ENCODE data around the gene TADA2A.
"Not testable (repeated sequence)": the region's sequence is repeated elsewhere in the genome, so short reads cannot be mapped to it uniquely, and the experiment has no call there.

The TADA2A gene

DNA sequence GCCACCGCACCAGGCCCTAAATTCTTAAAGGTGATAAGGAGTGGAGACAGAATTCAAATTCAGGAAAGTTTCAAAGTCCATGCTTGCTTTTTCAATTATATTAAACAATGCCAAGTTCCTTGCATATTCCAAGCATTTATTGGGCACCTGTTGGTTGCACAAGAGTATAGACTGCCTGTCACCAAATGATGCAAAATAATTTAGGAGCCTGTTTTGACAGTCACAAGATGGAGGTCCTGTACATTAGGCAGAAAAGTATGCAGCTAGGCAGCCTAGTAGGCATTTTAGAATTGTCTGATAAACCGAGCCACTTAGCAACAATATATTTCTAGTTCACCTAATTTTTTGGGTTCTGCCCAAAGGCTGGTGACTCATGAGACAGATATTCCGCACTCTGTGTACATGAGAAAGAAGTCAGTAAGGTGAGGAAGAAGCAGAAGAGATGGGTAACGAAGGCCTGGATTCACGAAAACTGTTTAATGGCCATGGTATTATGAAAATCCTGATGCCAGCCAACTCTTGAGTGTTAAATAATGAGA lies 7.4 kb upstream of the TADA2A start:
- no peak for DNase-seq (ENCODE audit: low read depth)

DNA sequence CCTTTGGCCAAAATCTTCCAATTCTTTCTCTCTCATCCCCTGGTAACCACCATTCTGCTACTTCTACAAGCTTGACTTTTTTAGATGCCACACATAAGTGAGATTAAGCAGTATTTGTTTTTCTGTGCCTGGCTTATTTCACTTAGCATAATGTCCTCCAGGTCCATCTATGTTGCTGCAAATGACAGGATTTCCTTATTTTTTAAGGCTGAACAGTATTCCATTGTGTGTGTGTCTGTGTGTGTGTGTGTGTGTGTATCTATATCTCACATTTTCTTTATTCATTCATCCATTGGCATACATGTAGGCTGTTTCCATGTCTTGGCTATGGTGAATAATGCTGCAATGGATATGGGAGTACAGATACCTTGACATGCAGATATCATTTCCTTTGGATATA lies 6.2 kb upstream of the TADA2A start:
- no peak for DNase-seq (ENCODE audit: low read depth)

DNA sequence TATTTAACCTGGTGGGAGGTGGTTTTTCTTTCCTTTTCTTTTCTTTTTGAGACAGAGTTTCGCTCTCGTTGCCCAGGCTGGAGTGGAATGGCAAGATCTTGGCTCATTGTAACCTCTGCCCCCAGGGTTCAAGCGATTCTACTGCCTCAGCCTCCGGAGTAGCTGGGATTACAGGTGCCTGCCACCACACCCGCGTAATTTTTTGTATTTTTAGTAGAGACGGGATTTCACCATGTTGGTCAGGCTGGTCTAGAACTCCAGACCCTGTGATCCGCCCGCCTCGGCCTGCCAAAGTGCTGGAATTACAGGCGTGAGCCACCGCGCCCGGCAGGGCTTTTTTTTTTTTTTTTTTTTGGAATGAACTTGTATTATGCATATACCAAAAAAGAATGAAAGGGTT lies 1.2 kb upstream of the TADA2A start:
- DNase-seq (ENCODE audit: low read depth) = not testable (repeated sequence)

DNA sequence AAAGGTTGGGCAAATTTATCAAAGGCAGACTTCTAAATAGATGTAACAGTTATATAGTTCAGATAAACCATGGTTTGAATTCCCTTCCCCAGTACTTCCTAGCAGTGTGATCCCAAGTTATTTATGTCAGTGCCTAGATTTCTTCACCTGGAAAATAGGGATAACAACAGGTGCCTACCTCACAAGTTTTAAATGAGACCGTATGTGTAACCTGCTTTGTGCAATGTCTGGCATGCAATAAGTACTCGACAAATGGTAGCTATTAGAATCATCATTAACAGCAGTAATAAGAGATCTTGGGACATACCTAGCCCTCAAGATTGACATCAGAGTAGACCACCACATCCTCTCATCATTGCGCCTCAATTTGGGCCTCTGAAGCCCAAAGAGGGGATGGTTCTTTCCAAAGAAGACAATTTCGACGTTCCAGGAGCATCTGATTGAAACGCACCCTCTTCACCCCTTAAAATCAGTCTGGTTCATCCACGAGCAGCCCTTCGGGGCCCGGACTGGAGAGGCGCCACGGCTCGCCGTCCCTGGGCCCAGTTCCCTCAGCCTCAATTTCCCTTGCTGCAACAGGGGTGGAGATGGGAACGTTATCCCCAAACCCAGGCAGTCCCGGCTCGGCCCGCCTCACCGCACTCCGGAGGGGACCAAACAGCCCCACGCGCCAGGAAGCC lies 591 bp upstream of the TADA2A start:
- DNase-seq (ENCODE audit: low read depth) = no peak

DNA sequence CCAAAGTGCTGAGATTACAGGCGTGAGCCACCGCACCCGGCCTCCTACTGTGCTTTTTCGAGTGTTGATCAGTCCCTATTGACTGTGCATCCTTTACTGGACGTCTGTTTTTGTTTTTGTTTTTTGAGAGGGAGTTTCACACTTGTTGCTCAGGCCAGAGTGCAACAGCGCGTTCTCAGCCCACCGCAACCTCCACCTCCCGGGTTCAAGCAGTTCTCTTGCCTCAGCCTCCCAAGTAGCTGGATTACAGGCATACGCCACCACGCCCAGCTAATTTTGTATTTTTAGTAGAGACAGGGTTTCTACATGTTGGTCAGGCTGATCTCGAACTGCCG lies 1.4 kb downstream of the TADA2A start:
- DNase-seq (ENCODE audit: low read depth) = not testable (repeated sequence)

DNA sequence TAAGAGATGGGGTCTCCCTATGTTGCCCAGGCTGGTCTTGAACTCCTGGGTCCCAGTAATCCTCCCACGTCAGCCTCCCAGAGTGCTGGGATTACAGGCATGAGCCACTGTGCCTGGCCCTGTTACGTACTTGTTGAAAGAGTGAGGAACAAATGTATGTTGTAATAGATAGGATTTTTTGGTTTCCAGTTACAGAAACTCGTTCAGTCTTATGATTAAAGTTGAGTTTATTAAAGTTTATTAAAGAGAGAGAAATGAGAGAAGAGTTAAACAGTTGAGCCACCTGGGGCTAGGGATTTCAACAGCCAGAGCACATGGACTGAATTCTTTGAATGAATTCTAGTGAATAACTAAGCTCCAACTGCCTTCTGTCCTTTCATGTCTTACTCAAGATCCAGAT lies 3.7 kb downstream of the TADA2A start:
- DNase-seq (ENCODE audit: low read depth) = no peak

DNA sequence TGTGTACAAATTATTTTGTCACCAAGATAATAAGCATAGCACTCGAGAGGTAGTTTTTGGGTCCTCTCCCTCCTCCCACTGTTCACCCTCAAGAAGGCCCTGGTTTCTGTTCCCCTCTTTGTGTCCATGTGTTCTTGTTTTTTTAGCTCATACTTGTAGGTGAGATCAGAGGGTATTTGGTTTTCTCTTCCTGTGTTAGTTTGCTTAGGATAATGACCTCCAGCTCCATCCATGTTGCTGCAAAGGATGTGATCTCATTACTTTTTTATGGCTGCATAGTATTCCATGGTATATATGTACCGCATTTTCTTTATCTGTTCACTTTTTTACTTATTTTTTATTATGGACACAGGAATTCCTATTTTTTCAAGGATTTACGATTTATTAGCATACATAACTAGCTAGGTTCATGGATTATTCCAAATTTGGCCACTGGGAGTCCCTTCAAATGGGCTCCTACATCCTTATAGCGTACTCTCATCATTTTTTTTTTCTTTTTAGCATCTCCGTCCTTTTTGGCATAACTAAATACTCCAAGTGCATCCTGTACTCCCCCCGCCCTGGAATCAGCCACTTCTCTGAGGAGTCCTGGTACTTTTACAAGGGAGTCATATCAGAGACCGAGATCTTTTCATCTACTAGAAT lies 7.3 kb downstream of the TADA2A start:
- DNase-seq (ENCODE audit: low read depth) = no peak

DNA sequence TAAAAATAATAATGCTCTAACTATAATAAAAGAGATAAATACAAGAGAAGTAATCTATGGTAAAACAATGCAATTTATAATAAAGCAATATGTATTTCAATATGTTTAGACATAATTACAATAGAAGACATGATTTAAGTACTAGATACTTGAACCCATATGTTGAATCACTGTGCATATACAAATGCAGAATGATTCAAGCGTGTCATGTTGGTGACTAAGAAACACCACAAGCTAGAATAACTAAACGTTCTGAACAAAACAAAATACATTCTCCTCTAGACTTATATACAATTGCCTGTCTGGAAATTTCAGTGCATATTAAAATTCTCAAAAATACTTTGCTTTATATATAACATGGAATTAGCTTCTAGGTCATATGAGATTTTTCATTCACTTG lies 11.2 kb downstream of the TADA2A start:
- DNase-seq (ENCODE audit: low read depth) = no peak

DNA sequence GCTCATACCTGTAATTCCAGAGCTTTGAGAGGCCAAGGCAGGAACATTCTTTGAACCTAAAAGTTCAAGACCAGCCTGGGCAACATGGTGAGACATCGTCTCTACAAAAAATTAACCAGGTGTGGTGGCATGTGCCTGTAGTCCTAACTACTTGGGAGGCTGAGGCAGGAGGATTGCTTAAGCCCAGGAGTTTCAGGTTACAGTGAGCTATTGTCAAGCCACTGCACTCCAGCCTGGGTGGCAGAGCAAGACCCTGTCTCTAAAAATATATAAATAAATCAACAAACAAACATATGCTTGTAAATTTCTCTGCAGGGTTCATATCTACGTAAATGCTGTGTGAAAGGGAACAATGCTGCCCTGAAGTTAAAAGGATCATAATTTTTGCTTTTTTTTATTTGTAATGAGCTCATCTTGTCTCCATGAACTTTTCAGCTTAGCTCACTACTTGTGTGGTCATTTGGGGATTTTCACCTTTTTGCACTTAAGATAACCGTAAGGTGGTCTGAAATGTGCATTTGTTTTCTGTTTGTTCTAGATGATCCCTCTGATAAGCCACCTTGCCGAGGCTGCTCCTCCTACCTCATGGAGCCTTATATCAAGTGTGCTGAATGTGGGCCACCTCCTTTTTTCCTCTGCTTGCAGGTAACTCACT lies 16.4 kb downstream of the TADA2A start:
- no peak for DNase-seq (ENCODE audit: low read depth)

DNA sequence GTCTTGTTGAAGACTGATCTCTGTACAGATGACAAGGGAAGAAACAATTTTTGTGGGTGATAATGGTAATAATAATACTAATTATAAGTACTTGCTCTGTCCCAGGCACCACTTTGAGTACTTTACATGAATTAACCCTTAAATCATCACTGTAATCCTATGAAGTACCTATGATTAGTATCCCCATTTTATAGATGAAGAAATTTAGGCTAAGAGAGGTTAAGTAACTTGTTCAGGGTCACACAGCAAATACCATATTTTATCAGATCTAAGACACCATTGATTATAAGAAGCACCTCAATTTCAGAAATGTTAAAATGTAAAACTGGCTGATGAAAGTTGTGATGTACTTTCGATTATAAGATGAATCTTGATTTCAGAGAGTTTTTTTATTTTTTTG lies 18.6 kb downstream of the TADA2A start:
- DNase-seq (ENCODE audit: low read depth) = no peak

DNA sequence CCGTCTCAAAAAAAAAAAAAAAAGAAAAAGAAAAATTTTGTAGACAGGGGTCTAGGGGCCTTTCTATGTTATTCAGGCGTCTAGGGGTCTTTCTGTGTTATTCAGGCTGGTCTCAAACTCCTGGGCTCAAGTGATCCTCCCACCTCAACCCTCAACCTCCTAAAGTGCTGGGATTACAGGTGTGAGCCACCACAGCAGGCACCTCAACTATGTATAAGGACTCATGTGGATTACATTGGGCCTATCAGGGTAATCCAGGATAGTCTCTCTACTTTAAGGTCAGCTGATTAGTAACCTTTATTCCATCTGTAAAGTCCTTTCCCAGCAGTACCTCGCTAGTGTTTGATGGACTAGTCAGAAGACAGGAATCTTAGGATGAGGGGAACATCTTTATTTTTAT lies 22.4 kb downstream of the TADA2A start:
- DNase-seq (ENCODE audit: low read depth) = no peak

DNA sequence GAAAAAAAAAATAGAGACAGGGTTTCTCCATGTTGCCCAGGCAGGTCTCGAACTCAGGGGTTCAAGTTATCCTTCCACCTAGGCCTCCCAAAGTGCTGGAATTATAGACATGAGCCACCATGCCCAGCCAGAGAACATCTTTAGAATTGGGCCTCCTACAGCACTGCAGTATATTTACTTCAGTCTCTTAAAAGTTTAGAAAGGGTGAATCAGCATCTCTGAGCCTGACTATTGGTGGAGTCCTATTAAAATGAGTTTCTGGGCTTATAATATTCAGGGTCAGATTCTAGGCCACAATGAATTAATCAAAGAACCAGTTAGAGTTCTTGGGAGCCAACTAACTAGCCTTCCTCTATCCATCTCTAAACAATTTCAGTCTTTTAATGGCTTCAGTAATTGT lies 22.8 kb downstream of the TADA2A start:
- no peak for DNase-seq (ENCODE audit: low read depth)

DNA sequence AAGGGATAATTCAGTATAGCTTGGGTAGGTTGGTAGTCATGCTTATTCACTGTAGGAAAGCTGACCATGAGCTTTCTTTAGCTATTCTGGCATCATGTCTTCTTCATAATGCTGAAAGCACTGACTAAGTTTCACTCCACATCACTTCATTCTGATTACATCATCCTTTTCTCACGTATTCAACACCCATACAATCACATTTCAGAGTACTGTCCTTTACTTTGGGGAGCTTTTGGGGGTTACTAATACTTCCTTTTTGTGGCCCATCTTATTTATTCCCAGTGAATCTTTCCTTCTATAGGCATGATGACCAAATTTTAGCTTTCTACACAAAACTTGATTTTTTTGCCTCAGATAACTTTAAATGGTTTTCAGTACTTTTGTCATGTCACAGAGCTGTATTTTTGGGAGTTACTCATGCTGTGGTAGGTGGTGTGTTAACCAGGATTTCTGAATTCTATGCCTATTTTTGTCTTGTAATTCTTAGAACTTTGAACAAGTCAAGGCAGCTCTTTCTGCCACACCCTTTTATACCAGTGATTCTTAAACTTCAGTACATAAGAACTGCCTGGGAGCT lies 23.5 kb downstream of the TADA2A start:
- DNase-seq (ENCODE audit: low read depth) = no peak

DNA sequence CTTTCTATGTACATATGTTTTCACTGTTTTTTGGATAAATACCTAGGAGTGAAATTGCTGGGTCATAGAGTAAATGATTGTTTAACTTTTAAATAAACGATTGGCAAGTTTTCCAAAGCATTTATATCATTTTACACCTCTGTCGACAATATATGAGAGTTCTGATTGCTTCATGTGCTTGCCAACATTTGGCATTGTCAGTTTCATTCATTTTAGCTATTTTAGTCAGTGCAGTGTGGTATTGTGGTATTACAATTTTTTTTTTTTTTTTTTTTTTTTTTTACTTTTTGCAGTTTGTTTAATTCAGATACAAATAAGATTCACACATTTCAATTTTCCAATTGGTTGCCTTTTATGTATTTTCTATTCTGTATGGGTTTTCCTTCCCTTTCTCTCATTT lies 26.0 kb downstream of the TADA2A start:
- no peak for DNase-seq (ENCODE audit: low read depth)

DNA sequence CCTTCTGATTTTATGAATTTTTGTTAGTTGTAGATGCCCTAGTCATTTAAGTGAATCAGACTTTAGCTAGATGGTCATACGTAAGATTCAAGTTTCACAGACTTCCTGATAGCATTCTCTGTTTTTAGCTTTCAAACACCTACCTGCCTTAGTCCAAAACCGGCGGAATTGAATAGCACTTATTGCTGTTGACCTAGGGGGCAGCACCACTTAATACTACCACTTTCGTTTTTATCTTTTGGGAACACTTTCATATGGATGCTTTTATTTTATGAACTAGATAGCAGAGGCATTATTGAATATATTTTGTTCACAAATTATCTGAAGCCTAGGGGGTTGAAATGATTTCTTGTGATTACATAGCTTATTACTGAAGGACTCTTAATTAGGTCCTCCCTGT lies 31.5 kb downstream of the TADA2A start:
- no peak for DNase-seq (ENCODE audit: low read depth)

DNA sequence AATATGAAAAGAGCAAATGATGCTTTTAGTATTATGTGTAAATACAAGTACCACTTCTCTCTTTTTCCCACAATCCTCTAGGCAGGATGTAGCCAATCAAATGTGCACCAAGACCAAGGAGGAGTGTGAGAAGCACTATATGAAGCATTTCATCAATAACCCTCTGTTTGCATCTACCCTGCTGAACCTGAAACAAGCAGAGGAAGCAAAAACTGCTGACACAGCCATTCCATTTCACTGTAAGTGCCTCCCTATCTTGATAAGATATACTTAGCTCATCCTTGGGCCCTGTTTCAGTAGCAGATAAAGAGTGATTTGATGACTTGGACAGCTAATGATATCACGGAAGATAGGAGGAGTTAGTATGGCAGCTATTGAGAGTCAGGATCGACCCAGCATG lies 33.7 kb downstream of the TADA2A start:
- DNase-seq (ENCODE audit: low read depth) = no peak

DNA sequence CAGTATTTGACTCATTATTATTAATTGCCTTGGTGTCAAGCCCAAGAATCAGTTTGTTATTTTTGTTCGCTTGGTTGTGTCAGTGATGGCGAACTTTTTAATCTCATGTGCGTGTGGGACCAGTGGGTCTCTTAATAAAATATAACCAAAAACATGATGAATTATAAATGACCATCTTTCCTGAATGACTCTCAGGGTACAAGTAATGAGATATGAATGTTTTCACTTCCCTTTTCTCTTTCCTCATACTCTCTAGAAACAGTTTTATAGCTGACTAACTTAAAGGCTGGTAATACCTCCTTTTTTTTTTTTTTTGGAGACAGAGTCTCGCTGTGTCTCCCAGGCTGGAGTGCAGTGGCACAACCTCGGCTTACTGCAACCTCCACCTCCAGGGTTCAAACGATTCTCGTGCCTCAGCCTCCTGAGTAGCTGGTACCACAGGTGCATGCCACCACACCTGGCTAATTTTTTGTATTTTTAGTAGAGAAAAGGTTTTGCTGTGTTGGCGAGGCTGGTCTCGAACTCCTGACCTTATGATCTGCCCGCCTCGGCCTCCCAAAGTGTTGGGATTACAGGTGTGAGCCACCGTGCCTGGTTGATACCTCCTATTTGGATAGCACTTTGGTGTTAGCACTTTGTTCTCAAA lies 34.8 kb downstream of the TADA2A start:
- not testable (repeated sequence) for DNase-seq (ENCODE audit: low read depth)

DNA sequence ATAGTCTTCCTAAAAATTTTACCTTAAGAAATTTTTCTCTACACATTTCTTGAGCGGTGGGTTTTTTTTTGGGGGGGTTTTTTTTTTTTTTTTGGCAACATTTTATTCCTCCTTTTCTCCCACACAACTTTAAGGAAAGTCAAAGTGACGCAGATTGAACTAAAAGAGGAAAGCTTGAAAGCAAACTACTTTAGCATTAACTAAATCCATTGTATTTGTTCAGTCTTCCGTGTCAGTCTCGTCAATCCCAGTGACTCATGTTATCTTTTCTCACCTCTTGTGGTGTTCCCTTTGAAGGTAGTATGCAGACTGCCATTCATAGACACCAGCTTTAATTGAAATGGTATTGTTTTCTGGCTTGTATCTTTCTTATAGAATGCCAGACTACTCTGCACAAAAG lies 39.3 kb downstream of the TADA2A start:
- no peak for DNase-seq (ENCODE audit: low read depth)

DNA sequence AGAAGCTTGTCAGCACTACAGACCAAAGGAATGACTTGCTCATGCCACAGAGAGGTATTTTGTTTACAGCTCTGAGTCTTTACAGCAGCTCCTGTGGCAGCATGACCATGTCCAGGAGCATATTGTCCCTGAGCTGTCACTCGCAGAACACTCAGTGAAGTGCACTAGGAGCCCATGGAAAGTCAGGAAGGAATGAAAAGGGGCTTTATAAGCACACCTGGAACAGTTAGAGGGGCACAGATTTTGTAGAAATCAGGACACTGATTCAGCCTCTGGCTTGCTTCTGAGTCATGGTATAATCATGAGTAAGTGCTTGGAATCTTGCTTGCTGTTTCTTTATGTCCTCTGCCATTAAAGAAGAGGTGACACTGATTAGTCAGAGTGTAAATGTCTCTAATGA lies 41.0 kb downstream of the TADA2A start:
- DNase-seq (ENCODE audit: low read depth) = no peak

DNA sequence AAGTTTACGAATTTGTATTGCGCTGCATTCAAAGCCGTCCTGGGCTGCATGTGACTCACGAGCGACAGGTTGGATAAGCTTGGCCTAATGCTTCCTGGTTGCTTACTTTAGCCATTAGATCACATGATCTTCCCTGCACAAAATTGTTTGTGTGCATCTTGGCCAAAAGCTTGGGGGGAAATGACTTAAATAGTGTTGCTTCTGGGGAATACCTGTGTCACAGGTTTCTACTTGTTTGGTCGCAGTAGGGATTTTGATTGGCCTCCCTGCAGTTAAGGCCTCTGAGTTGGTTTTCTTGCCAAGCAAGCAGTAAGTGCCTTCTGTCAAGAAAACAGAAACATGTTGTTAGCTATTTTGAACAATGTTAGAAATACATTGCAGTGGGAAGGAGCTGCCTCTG lies 43.4 kb downstream of the TADA2A start:
- no peak for DNase-seq (ENCODE audit: low read depth)

DNA sequence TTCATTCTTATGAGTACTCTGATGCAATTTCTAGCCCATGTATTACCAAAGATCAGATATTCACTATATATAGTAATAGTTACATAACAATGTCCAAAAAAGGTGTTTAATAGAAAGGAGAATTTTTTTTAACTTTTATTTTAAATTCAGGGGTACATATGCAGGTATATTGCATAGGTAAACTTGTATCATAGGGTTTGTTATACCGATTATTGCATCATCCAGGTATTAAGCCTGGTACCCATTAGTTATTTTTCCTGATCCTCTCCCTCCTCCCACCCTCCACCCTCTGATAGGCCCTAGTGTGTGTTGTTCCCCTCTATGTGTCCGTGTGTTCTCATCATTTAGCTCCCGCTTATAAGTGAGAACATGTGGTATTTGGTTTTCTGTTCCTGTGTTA lies 51.1 kb downstream of the TADA2A start:
- not testable (repeated sequence) for DNase-seq (ENCODE audit: low read depth)

DNA sequence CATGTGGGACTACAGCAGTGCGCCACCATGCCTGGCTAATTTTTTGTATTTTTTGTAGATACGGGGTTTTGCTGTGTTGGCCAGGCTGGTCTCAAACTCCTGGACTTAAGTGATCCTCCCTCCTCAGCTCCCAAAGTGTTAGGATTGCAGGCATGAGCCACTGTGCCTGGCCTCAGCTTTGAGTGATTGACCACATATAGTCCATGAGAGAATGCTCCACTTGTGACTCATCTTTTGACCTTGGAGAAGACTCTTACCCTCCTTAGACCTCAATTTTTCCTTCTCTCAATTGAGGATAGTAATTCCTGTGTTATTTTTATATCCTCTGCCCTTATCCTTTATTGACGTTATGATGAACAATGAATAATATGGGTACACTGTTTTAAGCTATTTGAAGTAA lies 52.1 kb downstream of the TADA2A start:
- DNase-seq (ENCODE audit: low read depth) = no peak

DNA sequence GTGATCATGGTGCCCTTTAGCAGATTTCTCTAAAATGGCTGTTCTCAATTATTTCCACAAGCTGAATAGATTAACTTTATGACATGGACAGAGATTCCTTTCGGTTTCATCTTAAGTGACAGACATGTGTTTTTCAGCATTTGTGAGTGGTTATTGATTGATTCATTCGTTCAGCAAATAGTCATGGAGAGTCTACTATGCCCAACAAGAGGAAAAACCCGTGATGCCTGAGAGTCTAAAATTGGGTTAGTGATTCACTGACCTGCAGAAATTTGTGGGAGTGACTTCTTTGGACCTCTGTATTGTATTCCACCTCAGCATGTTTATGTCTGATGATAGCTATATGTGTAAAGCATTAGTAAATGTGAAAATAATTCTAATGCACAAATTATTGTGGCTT lies 55.0 kb downstream of the TADA2A start:
- DNase-seq (ENCODE audit: low read depth) = no peak
